Colonic mucosa (tissue), 4 donors: ENCODE data around the gene KDM4C. TPM values are rescaled to one million over a fixed set of nuclear protein-coding genes. Genes with fewer than 3 reads are reported as not detected.

Source experiments
- DNase-seq: peaks from one replicate; pipeline ENCODE4 v3.0.0-alpha.2; 2020
- H3K27ac ChIP-seq: fragments of 200-600 bp; one replicate; pipeline ENCODE4 v1.8.0; 2021
- H3K27me3 ChIP-seq: fragments of 200-600 bp; one replicate; pipeline ENCODE4 v1.8.0; 2021
- H3K36me3 ChIP-seq: fragments of 200-600 bp; one replicate; pipeline ENCODE4 v1.8.0; 2021
- H3K4me1 ChIP-seq: fragments of 200-600 bp; one replicate; pipeline ENCODE4 v1.8.0; 2021; ENCODE audit warnings: mild to moderate bottlenecking
- H3K4me3 ChIP-seq: fragments of 200-600 bp; one replicate; pipeline ENCODE4 v1.8.0; 2021
- H3K9ac ChIP-seq, 2 donors: one replicate each; pipeline ENCODE4 v1.7.0; 2013; ENCODE audit warnings: control low read depth in 2 of 2, low read depth in 2 of 2, low read length in 2 of 2
- H3K9me3 ChIP-seq: fragments of 200-600 bp; one replicate; pipeline ENCODE4 v1.8.0; 2021
- CTCF ChIP-seq: fragments of 200-600 bp; IDR thresholded peaks from one replicate; pipeline ENCODE4 v1.8.0; 2022; ENCODE audit warnings: antibody characterized with exemption, mild to moderate bottlenecking
- intact Hi-C: fragments of 100-400 bp; cut with DNase I; formaldehyde crosslinking; loops from one replicate; pipeline ENCODE4 v1.14.1; 2022
- total RNA-seq, 2 donors: library from RNA; stranded (reverse); fragmentation: NEBNext Ultra II Directional in 1 of 2; extraction: Animal tissue kit (Norgen Biotek cat#: 25700) in 1 of 2; gene quantifications; one replicate each; pipeline ENCODE4 v1.2.1, GENCODE V29; 2021
- donor health status: healthy.
- donor health status: DM: no; HTN: no; CAD: no.
- donor health status: DM: no; HTN: no; CAD: no.

The KDM4C gene
- total RNA-seq, 2 donors from 2014 or later, result 37.3 to 42.0 TPM

DNA sequence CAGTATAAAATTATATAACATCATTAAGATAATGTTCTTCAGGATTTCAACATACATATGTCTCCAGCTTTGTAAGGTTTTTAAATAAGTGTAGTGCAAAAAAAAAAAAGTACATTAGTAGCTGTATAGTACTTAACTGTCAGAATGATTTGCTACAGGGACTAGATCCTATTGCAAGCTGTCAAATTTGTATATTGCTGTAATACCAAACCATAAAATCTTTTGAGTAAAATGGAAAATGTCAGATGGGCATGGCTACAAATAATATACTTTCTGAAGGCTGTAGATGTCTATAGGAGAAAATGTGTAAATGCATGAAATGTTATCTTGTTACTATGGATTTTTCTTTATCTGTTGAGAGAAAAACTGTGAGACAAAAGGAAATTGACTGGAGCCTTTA lies 298.5 kb downstream of the KDM4C start:
- Histone ChIP-seq H3K9ac (no peak overlapping the region), H3K27me3 (no peaks in the 10 kb centered on the region), H3K36me3 (no peaks in the 10 kb centered on the region), H3K9me3 (no peaks in the 10 kb centered on the region), H3K4me1 (no peaks in the 10 kb centered on the region), H3K27ac (no peak overlapping the region), H3K4me3 (no peak overlapping the region)
- no peak for TF ChIP-seq CTCF
- no peak for DNase-seq
- intact Hi-C loops, result no loop called here

DNA sequence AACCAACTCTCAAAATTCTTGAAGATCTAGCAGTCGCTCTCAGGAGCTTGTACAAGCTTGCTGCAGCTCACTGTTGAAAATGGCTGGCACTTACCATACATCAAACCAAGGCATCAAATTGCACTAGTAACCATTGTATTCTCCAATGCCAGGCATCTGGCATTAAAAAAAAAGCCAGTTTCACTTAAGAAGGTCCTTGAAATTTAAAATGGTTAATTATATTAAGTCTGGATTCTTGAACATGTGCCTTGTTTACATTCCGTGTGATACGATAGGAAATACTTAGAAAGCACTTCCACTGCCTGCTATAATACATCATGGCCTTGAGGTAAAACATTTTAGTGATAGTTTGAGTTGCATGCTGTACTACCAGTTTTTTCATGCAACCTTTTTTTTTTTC lies 300.7 kb downstream of the KDM4C start:
- no peaks in the 10 kb centered on the region for H3K4me1 ChIP-seq
- no peak overlapping the region for H3K4me3 ChIP-seq
- no peak for DNase-seq
- no peaks in the 10 kb centered on the region for H3K36me3 ChIP-seq
- no peaks in the 10 kb centered on the region for H3K27me3 ChIP-seq
- intact Hi-C loops, result no loop called here
- H3K9ac ChIP-seq, result no peak overlapping the region
- TF ChIP-seq CTCF, result no peak
- H3K27ac ChIP-seq, result no peak overlapping the region
- H3K9me3 ChIP-seq, result no peaks in the 10 kb centered on the region

- intact Hi-C loops, result no loop called here
- Histone ChIP-seq H3K9ac (no peak overlapping the region), H3K27ac (no peak overlapping the region), H3K27me3 (no peaks in the 10 kb centered on the region), H3K4me1 (no peaks in the 10 kb centered on the region), H3K4me3 (no peak overlapping the region), H3K36me3 (no peaks in the 10 kb centered on the region), H3K9me3 (no peaks in the 10 kb centered on the region)
- TF ChIP-seq CTCF, result no peak
- no peak for DNase-seq
These were observed 309.4 kb downstream of the KDM4C start for GRCh38 chr9:7067169-7067568.

DNA sequence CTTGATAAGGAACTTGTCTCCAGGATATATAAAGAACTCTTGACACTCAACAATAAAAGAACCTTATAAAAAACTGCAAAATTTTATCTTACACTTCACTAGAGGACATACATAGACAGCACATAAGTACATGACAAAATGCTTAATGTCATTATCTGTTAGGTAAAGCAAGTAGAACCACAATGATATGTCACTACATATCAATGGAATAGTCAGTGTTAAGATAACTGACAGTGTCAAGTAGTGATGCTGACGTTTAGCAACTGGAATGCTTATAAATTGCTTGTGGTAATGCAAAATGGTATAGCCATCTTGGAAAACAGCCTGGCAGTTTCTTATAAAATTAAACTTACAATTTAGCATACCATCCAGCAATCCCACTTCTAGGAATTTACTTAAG lies 314.1 kb downstream of the KDM4C start:
- H3K27ac ChIP-seq, result no peak overlapping the region
- no peaks in the 10 kb centered on the region for H3K4me1 ChIP-seq
- no peak for TF ChIP-seq CTCF
- intact Hi-C loops, result no loop called here
- no peaks in the 10 kb centered on the region for H3K9me3 ChIP-seq
- H3K9ac ChIP-seq, result no peak overlapping the region
- H3K27me3 ChIP-seq, result no peaks in the 10 kb centered on the region
- DNase-seq, result no peak
- H3K36me3 ChIP-seq, result no peaks in the 10 kb centered on the region
- H3K4me3 ChIP-seq, result no peak overlapping the region

- Histone ChIP-seq H3K9ac (no peak overlapping the region), H3K27me3 (no peaks in the 10 kb centered on the region), H3K4me3 (no peak overlapping the region), H3K27ac (no peak overlapping the region), H3K36me3 (no peaks in the 10 kb centered on the region), H3K9me3 (no peaks in the 10 kb centered on the region), H3K4me1 (no peaks in the 10 kb centered on the region)
- intact Hi-C loops, result no loop called here
- no peak for TF ChIP-seq CTCF
- no peak for DNase-seq
These were observed 315.9 kb downstream of the KDM4C start for GRCh38 chr9:7073706-7074105.

GRCh38 chr9:7075154-7075553 lies 317.4 kb downstream of the KDM4C start:
- H3K9ac ChIP-seq, result no peak overlapping the region
- intact Hi-C loops, result no loop called here
- no peaks in the 10 kb centered on the region for H3K4me1 ChIP-seq
- no peak overlapping the region for H3K4me3 ChIP-seq
- no peak for DNase-seq
- no peak overlapping the region for H3K27ac ChIP-seq
- H3K9me3 ChIP-seq, result no peaks in the 10 kb centered on the region
- TF ChIP-seq CTCF, result no peak
- no peaks in the 10 kb centered on the region for H3K27me3 ChIP-seq
- no peaks in the 10 kb centered on the region for H3K36me3 ChIP-seq
